ENCODE results near the gene STK4. TPM values are rescaled to one million over a fixed set of nuclear protein-coding genes. Genes with fewer than 3 reads are reported as not detected.
"Not testable (repeated sequence)": the region's sequence is repeated elsewhere in the genome, so short reads cannot be mapped to it uniquely, and the experiment has no call there.

Gene STK4
- total and polyA plus RNA-seq, 4 experiments from 2014 or later = 151 to 374 (median 312) TPM

DNA sequence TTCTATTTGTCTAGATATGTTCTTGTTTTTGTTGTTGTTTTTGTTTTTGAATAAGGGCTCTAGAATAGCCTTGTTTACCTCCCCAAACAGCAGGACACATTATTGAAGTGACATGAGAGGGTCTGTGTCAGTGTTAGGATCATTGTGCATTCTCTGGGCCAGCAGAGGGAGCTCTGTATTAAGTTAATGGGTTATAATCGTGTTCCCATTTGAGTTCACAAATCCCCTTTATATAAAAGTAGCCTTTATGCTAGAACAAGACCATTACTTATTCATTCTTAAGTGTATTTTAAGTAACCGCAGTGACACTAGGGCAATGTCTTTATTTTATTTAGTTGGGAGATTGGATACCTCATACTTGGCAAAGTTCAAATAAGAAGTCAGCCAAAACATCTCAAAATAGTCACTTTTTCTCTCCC is 44.8 kb downstream of the STK4 start:
- Mint-ChIP-seq H3K36me3 (peaks cover 42 to 71% of the 10 kb centered on the region in 2 donors), H3K27me3 (no peaks in the 10 kb centered on the region), H3K27ac (peak overlapping the region in 3 of 7 donors; percentile 41 to 74 (median 57)), H3K4me3 (peak overlapping the region in 3 of 8 donors; percentile 17 to 54 (median 22)), H3K4me1 (peaks cover 47 to 81% (median 63%) of the 10 kb centered on the region in 4 donors), H3K9me3 (no peaks in the 10 kb centered on the region)
- Histone ChIP-seq H3K27ac (ENCODE audit: low read depth, low read length) (no peak overlapping the region), H3K9me3 (ENCODE audit: control insufficient read depth in 1 of 2, low read length in 2 of 2) (no peaks in the 10 kb centered on the region), H3K4me3 (ENCODE audit: low read length in 2 of 2) (no peak overlapping the region), H3K27me3 (ENCODE audit: insufficient read depth, low read length) (no peaks in the 10 kb centered on the region), H3K36me3 (ENCODE audit: insufficient read depth, low read length) (peaks cover 61% of the 10 kb centered on the region), H3K4me1 (ENCODE audit: insufficient read depth, low read length) (peaks cover 63% of the 10 kb centered on the region)
- CTCF ChIA-PET (ENCODE audit: partially characterized antibody) = interaction anchor here (0.6 to 4.6 kb wide), 23 partner anchors 9 to 789 kb away, joined by 3 to 58 read pairs (median 4); partner anchors contain the start of genes KCNS1, PABPC1L, STK4 and TOMM34
- DNase-seq = peak; percentile 25 to 51 (median 40)
- POLR2A ChIA-PET (ENCODE audit: partially characterized antibody) = interaction anchor here (0.8 to 1.8 kb wide), 7 partner anchors 18 to 86 kb away, joined by 3 to 9 read pairs (median 4); partner anchors contain the start of gene STK4
- intact Hi-C loops (cut with micrococcal nuclease) = loop anchor here (1.0 to 5.0 kb wide), 6 partner anchors 14 to 280 kb away; partner anchors contain the start of genes PABPC1L and STK4

DNA sequence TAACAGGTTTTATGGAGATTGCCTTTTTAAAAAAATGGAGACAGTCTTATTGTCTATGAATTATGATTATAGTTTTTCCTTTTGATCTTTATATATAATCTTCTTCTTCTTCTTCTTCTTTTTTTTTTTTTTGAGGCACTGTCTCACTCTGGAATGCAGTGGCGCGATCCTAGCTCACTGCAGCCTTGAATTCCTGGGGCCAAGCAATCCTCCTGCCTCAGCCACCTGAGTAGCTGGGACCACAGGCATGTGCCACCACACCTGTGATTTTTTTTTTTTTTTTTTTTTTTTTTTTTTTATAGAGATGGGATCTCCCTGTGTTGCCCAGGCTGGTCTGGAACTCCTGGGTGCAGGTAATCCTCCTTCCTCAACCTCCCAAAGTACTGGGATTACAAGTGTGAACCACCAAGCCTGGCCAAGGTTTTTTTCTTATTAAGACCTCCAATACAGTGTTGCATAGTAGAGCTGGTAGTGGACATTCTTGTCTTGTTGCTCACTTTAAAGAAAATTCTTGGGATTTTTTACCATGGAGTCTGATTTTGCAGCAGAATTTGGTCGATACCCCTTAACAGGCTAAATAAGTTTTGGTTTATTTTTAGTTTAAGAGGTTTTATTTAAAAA is 46.5 kb downstream of the STK4 start:
- no peak overlapping the region for H3K4me3 Mint-ChIP-seq
- Histone ChIP-seq H3K4me3 (ENCODE audit: low read length in 2 of 2) (no peak overlapping the region), H3K27me3 (ENCODE audit: insufficient read depth, low read length) (no peaks in the 10 kb centered on the region), H3K36me3 (ENCODE audit: insufficient read depth, low read length) (peaks cover 54% of the 10 kb centered on the region), H3K9me3 (ENCODE audit: control insufficient read depth in 1 of 2, low read length in 2 of 2) (no peaks in the 10 kb centered on the region), H3K4me1 (ENCODE audit: insufficient read depth, low read length) (peaks cover 64% of the 10 kb centered on the region), H3K27ac (ENCODE audit: low read depth, low read length) (no peak overlapping the region)
- peak overlapping the region in 1 of 7 donors; percentile 48 for H3K27ac Mint-ChIP-seq
- H3K36me3 Mint-ChIP-seq = peaks cover 39 to 74% of the 10 kb centered on the region in 2 donors
- CTCF ChIA-PET (ENCODE audit: partially characterized antibody) = interaction anchor here (0.7 to 4.6 kb wide), 11 partner anchors 14 to 1488 kb away, joined by 3 to 58 read pairs (median 6); partner anchors contain the start of genes PABPC1L and TOMM34
- intact Hi-C loops (cut with micrococcal nuclease) = loop anchor here (5.0 kb wide), 1 partner anchor 100 kb away; the partner anchor contains the start of gene PABPC1L
- peaks cover 50 to 83% (median 67%) of the 10 kb centered on the region in 4 donors for H3K4me1 Mint-ChIP-seq
- H3K27me3 Mint-ChIP-seq = no peaks in the 10 kb centered on the region
- POLR2A ChIA-PET (ENCODE audit: partially characterized antibody) = interaction anchor here (0.9 to 1.0 kb wide), 2 partner anchors 11 to 36 kb away, joined by 3 read pairs; no protein-coding TSS in a partner anchor
- no peak for DNase-seq
- H3K9me3 Mint-ChIP-seq = no peaks in the 10 kb centered on the region

DNA sequence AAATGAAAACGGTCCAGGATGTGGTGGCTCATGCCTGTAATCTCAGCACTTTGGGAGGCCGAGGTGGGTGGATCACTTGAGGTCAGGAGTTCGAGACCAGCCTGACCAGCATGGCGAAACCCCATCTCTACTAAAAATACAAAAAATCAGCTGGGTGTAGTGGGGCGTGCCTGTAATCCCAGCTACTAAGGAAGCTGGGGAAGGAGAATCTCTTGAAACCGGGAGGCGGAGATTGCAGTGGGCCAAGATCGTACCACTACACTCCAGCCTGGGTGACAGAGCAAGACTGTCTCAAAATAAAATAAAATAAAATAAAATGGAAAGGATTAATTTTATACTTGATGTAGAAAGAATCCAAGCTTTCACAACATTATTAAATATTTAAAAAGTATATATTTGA is 47.8 kb downstream of the STK4 start:
- POLR2A ChIA-PET (ENCODE audit: partially characterized antibody) = interaction anchor here (0.7 to 1.4 kb wide), 3 partner anchors 22 to 47 kb away, joined by 3 read pairs; no protein-coding TSS in a partner anchor
- Mint-ChIP-seq H3K4me1 (peaks cover 47 to 79% (median 64%) of the 10 kb centered on the region in 4 donors), H3K36me3 (peaks cover 39 to 69% of the 10 kb centered on the region in 2 donors), H3K4me3 (peak overlapping the region in 1 of 8 donors; percentile 36)
- CTCF ChIA-PET (ENCODE audit: partially characterized antibody) = interaction anchor here (0.9 to 4.6 kb wide), 8 partner anchors 15 to 81 kb away, joined by 3 to 58 read pairs (median 5); no protein-coding TSS in a partner anchor
- intact Hi-C loops (cut with micrococcal nuclease) = loop anchor here (5.0 kb wide), 1 partner anchor 102 kb away; the partner anchor contains the start of gene PABPC1L
- H3K9me3 ChIP-seq (ENCODE audit: control insufficient read depth in 1 of 2, low read length in 2 of 2); H3K4me3 ChIP-seq (ENCODE audit: low read length in 2 of 2); DNase-seq; H3K27ac Mint-ChIP-seq; H3K9me3 Mint-ChIP-seq; H3K27me3 Mint-ChIP-seq; H3K27me3 ChIP-seq (ENCODE audit: insufficient read depth, low read length); H3K27ac ChIP-seq (ENCODE audit: low read depth, low read length): not testable (repeated sequence)
- Histone ChIP-seq H3K4me1 (ENCODE audit: insufficient read depth, low read length) (peaks cover 61% of the 10 kb centered on the region), H3K36me3 (ENCODE audit: insufficient read depth, low read length) (peaks cover 49% of the 10 kb centered on the region)

DNA sequence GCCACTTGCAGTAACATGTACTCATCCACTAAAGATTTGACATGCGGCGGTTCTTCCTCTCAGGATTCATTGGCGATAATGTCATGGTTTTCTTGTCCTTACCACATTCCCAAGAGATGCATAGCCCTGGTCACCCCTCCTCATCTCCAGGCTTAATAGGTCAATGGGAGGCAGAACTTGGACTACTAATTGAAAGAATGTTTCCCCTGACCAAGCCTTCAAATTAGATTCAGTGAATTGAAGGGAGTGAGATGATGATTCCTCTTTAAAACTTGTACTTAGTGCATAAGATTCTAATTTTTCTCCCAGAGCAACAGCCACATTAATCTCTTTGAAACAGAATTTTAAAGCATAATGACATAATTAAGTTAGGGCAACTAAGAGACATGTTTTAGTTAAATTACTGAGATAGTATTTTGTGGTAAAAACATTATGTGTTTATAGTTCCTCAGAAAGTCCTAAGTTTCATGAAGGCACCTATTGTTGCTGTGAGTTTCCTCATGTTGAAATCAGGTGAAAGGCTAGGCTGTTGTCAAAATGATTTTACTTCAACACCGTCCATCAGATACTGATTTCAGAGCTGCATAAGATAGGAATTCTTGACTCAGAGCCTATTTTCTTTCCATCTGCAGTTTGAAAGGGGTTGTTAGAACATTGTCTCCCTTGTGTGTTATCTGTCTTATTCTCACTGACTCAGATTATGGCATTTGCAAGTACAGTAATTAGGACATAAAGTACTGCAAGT is 48.5 kb downstream of the STK4 start:
- POLR2A ChIA-PET (ENCODE audit: partially characterized antibody) = interaction anchor here (1.4 to 1.6 kb wide), 2 partner anchors 12 to 47 kb away, joined by 3 read pairs; no protein-coding TSS in a partner anchor
- H3K27ac ChIP-seq (ENCODE audit: low read depth, low read length) = no peak overlapping the region
- intact Hi-C loops (cut with micrococcal nuclease) = loop anchor here (5.0 kb wide), 2 partner anchors 37 to 103 kb away; partner anchors contain the start of gene PABPC1L
- no peak for DNase-seq
- Mint-ChIP-seq H3K9me3 (no peaks in the 10 kb centered on the region), H3K4me3 (peak overlapping the region in 2 of 8 donors; percentile 2 to 26), H3K27ac (peak overlapping the region in 6 of 7 donors; percentile 1 to 64 (median 43)), H3K36me3 (peaks cover 42 to 69% of the 10 kb centered on the region in 2 donors), H3K27me3 (no peaks in the 10 kb centered on the region), H3K4me1 (peaks cover 45 to 79% (median 66%) of the 10 kb centered on the region in 4 donors)
- CTCF ChIA-PET (ENCODE audit: partially characterized antibody) = interaction anchor here (0.9 to 4.6 kb wide), 6 partner anchors 14 to 80 kb away, joined by 3 to 58 read pairs (median 5); no protein-coding TSS in a partner anchor
- H3K9me3 ChIP-seq (ENCODE audit: control insufficient read depth in 1 of 2, low read length in 2 of 2) = no peaks in the 10 kb centered on the region
- H3K27me3 ChIP-seq (ENCODE audit: insufficient read depth, low read length) = no peaks in the 10 kb centered on the region
- H3K4me1 ChIP-seq (ENCODE audit: insufficient read depth, low read length) = peaks cover 62% of the 10 kb centered on the region
- peaks cover 47% of the 10 kb centered on the region for H3K36me3 ChIP-seq (ENCODE audit: insufficient read depth, low read length)
- H3K4me3 ChIP-seq (ENCODE audit: low read length in 2 of 2) = no peak overlapping the region

DNA sequence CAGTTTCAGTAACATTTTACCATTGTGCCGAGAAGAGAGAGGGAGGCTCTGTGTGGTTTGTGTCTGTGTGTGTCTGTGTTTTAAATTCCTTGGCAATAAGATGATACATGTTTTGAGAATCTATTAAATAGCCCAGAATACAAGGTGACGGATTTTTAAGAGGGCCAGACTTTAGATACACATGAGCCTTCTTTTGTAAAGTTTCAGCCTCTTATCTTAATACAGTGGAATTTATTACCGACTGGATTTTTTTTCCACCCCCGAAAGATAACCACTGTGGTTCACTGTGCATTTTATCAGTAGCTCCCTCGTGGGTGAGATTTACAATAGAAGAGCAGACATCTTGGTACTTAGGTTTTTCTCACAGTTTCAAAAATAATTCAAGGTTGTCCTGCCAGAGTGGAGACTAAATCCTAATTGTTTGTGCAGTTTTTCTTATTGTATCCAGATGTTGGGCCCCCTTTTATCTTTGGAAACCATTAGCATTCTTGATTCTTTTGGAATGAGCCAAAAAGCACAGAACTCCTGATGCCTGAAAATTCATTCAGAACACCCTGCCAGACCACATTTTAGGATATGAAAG is 49.9 kb downstream of the STK4 start:
- no peaks in the 10 kb centered on the region for H3K9me3 Mint-ChIP-seq
- H3K27ac Mint-ChIP-seq = peak overlapping the region; percentile 32 to 92 (median 49)
- H3K27ac ChIP-seq (ENCODE audit: low read depth, low read length) = no peak overlapping the region
- H3K36me3 Mint-ChIP-seq = peaks cover 45 to 71% of the 10 kb centered on the region in 2 donors
- no peak for DNase-seq
- H3K27me3 Mint-ChIP-seq = no peaks in the 10 kb centered on the region
- peaks cover 50% of the 10 kb centered on the region for H3K36me3 ChIP-seq (ENCODE audit: insufficient read depth, low read length)
- POLR2A ChIA-PET (ENCODE audit: partially characterized antibody) = interaction anchor here (0.9 to 1.6 kb wide), 4 partner anchors 10 to 63 kb away, joined by 3 to 5 read pairs (median 3); no protein-coding TSS in a partner anchor
- peaks cover 45 to 81% (median 66%) of the 10 kb centered on the region in 4 donors for H3K4me1 Mint-ChIP-seq
- peak overlapping the region in 4 of 8 donors; percentile 7 to 52 (median 30) for H3K4me3 Mint-ChIP-seq
- intact Hi-C loops (cut with micrococcal nuclease) = loop anchor here (5.0 kb wide), 1 partner anchor 36 kb away; no protein-coding TSS in a partner anchor
- CTCF ChIA-PET (ENCODE audit: partially characterized antibody) = interaction anchor here (1.9 kb wide), 1 partner anchor 9 kb away, joined by 8 read pairs; no protein-coding TSS in a partner anchor
- H3K27me3 ChIP-seq (ENCODE audit: insufficient read depth, low read length) = no peaks in the 10 kb centered on the region
- no peak overlapping the region for H3K4me3 ChIP-seq (ENCODE audit: low read length in 2 of 2)
- H3K9me3 ChIP-seq (ENCODE audit: control insufficient read depth in 1 of 2, low read length in 2 of 2) = no peaks in the 10 kb centered on the region
- peaks cover 69% of the 10 kb centered on the region for H3K4me1 ChIP-seq (ENCODE audit: insufficient read depth, low read length)

DNA sequence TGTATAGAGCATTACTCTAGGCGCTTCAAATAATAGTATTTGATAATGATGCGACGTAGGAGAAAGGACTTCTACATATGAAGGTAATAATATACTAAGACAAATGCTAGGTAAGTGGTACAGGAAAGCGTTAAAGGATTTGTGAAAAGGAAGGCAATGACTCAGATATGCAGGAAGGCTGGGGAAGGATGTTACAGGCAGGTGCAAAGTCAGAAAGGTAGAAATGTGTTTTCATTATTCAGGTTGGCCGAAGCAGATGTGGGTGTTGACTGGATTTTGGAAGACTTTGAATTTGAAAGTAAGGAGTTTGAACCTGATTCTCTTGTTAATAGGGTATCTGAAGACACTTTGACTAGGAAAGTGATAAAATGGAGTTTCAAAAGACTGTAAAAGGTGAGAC is 51.0 kb downstream of the STK4 start:
- ChIA-PET CTCF (ENCODE audit: partially characterized antibody) (interaction anchor here (1.0 to 1.9 kb wide), 4 partner anchors 10 to 79 kb away, joined by 3 to 8 read pairs (median 3); no protein-coding TSS in a partner anchor), POLR2A (ENCODE audit: partially characterized antibody) (interaction anchor here (1.6 kb wide), 1 partner anchor 64 kb away, joined by 3 read pairs; no protein-coding TSS in a partner anchor)
- DNase-seq = no peak
- Mint-ChIP-seq H3K27ac (peak overlapping the region; percentile 21 to 94 (median 51)), H3K36me3 (peaks cover 47 to 74% of the 10 kb centered on the region in 2 donors), H3K27me3 (no peaks in the 10 kb centered on the region), H3K4me1 (peaks cover 47 to 79% (median 67%) of the 10 kb centered on the region in 4 donors), H3K9me3 (no peaks in the 10 kb centered on the region), H3K4me3 (peak overlapping the region in 4 of 8 donors; percentile 6 to 44 (median 30))
- Histone ChIP-seq H3K9me3 (ENCODE audit: control insufficient read depth in 1 of 2, low read length in 2 of 2) (no peaks in the 10 kb centered on the region), H3K27me3 (ENCODE audit: insufficient read depth, low read length) (no peaks in the 10 kb centered on the region), H3K36me3 (ENCODE audit: insufficient read depth, low read length) (peaks cover 57% of the 10 kb centered on the region), H3K4me3 (ENCODE audit: low read length in 2 of 2) (no peak overlapping the region), H3K27ac (ENCODE audit: low read depth, low read length) (no peak overlapping the region), H3K4me1 (ENCODE audit: insufficient read depth, low read length) (peaks cover 72% of the 10 kb centered on the region)
- intact Hi-C loops (cut with micrococcal nuclease) = loop anchor here (5.0 kb wide), 1 partner anchor 35 kb away; no protein-coding TSS in a partner anchor

Measured in CD4-positive, alpha-beta memory T cell (primary cell).